Adipose tissue (tissue), 3 donors: ENCODE measurements around the gene DYNLT2. TPM values are rescaled to one million over a fixed set of nuclear protein-coding genes. Genes with fewer than 3 reads are reported as not detected.
"Not testable (repeated sequence)": the region's sequence is repeated elsewhere in the genome, so short reads cannot be mapped to it uniquely, and the experiment has no call there.

Experiments used
- H3K27ac ChIP-seq: one replicate; pipeline ENCODE4 v1.5.1; 2013; ENCODE audit warnings: low read depth, low read length
- WGBS, 3 donors: extraction: QIAGEN DNeasy Blood & Tissue Kit; methylation state at CpG; one replicate each; pipeline ENCODE4 v1.1.7; 2013; 5-methylcytosine and 5-hydroxymethylcytosine counted together
- polyA plus RNA-seq, 3 donors: library from polyadenylated mRNA; stranded (reverse); fragments of 200-250 nt; gene quantifications; one replicate each; pipeline ENCODE4 v1.2.3, GENCODE V29; 2013
- donor health status: healthy with polysubstance abuse.
- donor health status: Bipolar disorder and iron deficiency.
- donor health status: healthy.

DYNLT2 gene
- polyA plus RNA-seq, 3 donors: 0.70 to 1.3 (median 0.76) TPM

DNA sequence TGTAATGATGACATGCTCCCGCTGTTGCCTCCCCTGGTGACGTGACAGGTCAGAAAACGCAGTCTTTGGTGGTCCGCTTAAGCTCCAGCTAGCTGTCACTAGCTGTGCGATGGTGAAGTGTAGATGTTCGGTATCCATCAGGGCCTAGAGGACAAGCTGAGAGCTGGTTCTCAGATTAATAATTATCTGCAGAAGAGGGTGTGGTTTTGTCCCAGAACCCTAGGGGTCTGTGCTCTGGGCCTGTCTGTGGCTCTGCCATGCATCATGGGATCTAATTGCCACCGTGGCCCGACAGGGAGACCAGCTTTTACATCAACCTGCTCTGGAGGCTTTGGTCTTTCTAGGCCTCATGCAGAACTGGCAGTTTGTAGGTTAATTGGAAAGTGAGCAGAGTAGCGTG, 34.2 kb upstream of the DYNLT2 start:
- WGBS, 3 donors: 88 to 93% (median 92%) methylated on average over 9 of the region's 9 CpGs
- H3K27ac ChIP-seq: no peak overlapping the region

GRCh38 chr6:169784821-169785340, 33.5 kb upstream of the DYNLT2 start:
- H3K27ac ChIP-seq: no peak overlapping the region
- 79 to 89% (median 89%) methylated on average over 12 of the region's 12 CpGs for WGBS, 3 donors

GRCh38 chr6:169783971-169784820, 32.8 kb upstream of the DYNLT2 start:
- WGBS, 3 donors: 92 to 93% (median 92%) methylated on average over 23 of the region's 23 CpGs
- no peak overlapping the region for H3K27ac ChIP-seq

DNA sequence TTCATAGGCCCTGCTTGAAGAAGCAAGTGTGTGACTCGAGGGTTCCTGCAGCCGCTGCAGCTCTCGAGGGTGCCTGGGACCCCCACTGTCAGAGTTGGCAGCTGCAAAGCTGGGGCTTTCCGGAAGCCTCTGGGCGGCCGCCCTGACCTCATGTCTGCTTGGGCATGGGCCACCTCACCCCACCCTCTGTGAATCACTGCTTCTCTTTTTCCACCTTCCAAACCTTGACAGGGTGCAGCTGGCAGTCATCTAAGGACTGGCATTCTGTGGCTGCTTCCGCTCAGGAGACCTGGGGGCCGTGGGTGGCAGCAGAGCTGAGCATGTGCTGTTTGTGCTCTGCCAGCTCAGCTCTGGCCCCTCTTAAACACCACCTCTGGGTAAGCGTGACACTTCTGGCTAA, 32.0 kb upstream of the DYNLT2 start:
- no peak overlapping the region for H3K27ac ChIP-seq
- 76 to 82% (median 80%) methylated on average over 8 to 9 of the region's 9 CpGs for WGBS, 3 donors

DNA sequence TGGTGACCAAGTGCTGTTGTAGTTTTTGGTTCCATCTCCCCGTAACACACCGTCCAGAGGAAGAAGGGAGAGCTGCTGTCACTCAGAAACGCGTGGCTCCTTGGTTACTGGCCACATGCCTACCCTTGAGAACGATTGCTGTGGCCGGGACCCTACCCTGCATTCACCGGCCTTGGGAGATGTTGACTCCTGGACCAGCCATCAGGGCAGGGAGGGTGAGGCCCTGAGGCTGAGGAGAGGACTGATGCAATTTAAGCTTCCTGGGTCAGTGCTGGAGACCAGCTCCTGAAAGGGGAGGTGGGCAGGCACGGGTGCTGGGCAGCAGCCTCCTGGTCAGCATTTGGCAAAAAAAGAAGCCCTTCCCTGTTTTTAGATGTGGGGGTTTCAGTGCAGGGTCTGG, 31.6 kb upstream of the DYNLT2 start:
- H3K27ac ChIP-seq: no peak overlapping the region
- WGBS, 3 donors: 87 to 94% (median 93%) methylated on average over 8 of the region's 8 CpGs

DNA sequence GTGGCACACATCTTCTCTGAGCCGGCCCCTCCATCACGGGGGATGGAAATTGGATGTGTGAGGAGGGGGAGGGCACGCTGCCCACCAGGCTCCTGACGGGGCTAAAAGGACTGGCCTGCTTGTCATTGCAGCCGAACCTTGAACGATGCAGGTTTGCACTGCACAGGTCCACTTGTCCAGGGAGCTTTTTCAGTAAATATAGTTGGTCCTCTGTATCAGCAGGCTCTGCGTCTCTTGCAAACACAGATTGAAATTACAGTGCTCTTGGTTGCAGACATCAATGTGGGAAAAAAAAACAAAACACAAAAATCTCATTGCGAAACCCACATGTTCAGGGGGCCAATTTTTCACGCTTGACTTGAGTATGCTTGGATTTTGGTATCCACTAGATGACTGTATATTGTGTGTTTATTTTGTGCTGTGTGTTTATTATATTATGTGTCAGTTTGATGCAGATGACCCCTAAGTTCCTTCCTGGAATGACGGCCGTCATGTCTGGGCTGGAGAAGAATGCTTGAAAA, 29.3 kb upstream of the DYNLT2 start:
- WGBS, 3 donors: 85 to 91% (median 89%) methylated on average over 11 of the region's 11 CpGs
- no peak overlapping the region for H3K27ac ChIP-seq

GRCh38 chr6:169779896-169780295, 28.5 kb upstream of the DYNLT2 start:
- WGBS, 3 donors: 82 to 89% (median 83%) methylated on average over 5 of the region's 5 CpGs
- no peak overlapping the region for H3K27ac ChIP-seq

- no peak overlapping the region for H3K27ac ChIP-seq
- 78 to 91% (median 88%) methylated on average over 8 of the region's 8 CpGs for WGBS, 3 donors
Measured at GRCh38 chr6:169779092-169779815, 27.9 kb upstream of the DYNLT2 start.

DNA sequence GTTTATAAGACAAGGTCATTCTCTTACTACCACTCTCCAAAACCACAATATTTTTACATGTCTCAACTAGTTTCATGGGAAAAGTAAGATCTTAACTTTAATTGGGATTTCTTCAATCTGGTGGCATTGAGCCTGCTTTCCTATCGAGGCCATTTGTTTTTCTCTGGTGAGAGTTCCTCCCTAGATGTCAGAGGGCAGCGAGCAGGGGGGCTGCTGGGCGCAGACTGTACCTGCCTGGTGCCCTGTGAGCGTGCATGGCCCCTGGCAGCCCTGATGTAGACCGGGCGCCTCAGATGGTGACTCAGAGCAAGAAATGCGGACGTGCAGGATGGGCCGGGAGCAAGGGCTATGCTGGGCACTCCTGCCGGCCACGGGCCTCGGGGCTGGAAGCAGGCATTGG, 27.3 kb upstream of the DYNLT2 start:
- no peak overlapping the region for H3K27ac ChIP-seq
- 94 to 97% (median 96%) methylated on average over 12 of the region's 12 CpGs for WGBS, 3 donors

- WGBS, 3 donors: 93 to 94% (median 93%) methylated on average over 12 of the region's 12 CpGs
- no peak overlapping the region for H3K27ac ChIP-seq
Measured at GRCh38 chr6:169777896-169778295, 26.5 kb upstream of the DYNLT2 start.

GRCh38 chr6:169776379-169776778, 25.0 kb upstream of the DYNLT2 start:
- H3K27ac ChIP-seq: no peak overlapping the region
- WGBS, 3 donors: 90 to 95% (median 95%) methylated on average over 13 of the region's 13 CpGs

- WGBS, 3 donors: 82 to 91% (median 88%) methylated on average over 10 of the region's 10 CpGs
- no peak overlapping the region for H3K27ac ChIP-seq
Measured at GRCh38 chr6:169775321-169775720, 23.9 kb upstream of the DYNLT2 start.

DNA sequence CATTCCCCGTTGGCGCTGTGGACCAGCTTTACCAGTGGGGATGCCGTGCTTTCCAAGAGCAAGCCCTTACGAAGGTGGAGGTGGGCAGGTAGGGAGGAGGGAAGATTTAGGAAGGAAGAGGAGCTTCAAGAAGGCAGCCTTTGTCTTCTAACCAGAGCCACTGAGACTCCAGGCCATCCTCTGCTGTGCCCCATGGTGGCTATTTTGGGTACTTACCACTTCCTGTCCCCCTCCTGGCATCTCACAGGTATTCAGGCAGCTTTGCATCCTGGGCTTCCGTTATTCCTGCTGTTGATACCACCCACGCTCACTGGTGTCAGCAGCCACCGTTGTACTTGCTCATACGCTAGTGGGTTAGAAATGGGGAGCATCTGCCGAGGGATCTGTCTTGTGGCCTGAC, 23.0 kb upstream of the DYNLT2 start:
- H3K27ac ChIP-seq: no peak overlapping the region
- 89 to 94% (median 93%) methylated on average over 9 of the region's 9 CpGs for WGBS, 3 donors

DNA sequence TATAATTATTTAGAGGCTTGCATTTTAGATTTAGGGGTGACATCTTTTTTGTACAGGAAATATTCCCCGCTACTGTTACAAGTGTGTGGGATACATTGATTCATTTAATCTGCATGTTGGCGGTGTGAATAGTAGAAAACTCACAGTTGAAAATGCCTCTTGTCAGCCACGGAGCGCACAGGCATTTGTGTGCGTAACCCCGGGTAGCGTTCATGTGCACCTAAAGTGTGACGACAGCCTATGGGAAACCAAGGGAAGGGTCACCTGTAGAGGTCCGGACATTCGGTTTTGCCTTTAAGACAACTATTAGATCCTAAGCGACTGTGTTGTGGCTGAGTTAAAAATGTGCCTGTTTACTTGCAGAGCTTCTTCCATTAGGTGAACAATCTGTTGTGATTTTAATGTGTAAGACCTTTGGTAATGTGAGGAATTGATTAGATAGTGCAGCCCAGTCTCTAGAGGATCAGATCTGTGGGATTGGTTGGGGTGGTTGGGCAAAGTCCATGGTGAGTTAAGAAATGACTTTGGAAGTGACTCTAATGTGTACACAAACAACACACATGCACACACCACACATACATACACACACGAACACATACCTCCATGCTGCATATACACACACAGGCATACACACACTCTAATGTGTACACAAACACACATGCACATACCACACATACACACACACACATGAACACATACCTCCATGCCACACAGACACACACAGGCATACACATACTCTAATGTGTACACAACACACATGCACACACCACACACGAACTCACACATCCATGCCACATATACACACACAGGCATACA, 15.8 kb upstream of the DYNLT2 start:
- H3K27ac ChIP-seq: no peak overlapping the region
- 94 to 97% (median 96%) methylated on average over 13 of the region's 13 CpGs for WGBS, 3 donors

- H3K27ac ChIP-seq: no peak overlapping the region
- 89 to 94% (median 91%) methylated on average over 5 of the region's 5 CpGs for WGBS, 3 donors
Measured at GRCh38 chr6:169766232-169766631, 14.9 kb upstream of the DYNLT2 start.

DNA sequence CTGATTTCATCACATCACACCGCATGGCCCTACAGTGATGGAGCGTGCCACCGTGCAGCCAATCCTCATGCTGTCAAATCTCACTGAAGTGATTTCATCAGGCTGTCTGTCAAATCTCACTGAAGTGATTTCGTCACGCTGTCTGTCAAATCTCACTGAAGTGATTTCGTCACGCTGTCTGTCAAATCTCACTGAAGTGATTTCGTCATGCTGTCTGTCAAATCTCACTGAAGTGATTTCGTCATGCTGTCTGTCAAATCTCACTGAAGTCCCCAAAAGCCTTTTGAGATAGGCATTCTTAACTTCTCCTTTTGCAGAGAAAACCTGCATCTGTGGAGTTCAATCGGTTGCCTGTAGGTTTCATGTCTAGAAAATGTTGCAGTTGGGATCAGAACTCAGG, 14.4 kb upstream of the DYNLT2 start:
- not testable (repeated sequence) for H3K27ac ChIP-seq
- WGBS, 3 donors: 67 to 89% (median 68%) methylated on average over 5 to 10 of the region's 10 CpGs

- 81 to 82% (median 81%) methylated on average over 10 of the region's 10 CpGs for WGBS, 3 donors
Measured at GRCh38 chr6:169763881-169764280, 12.5 kb upstream of the DYNLT2 start.

GRCh38 chr6:169763308-169763707, 11.9 kb upstream of the DYNLT2 start:
- H3K27ac ChIP-seq: no peak overlapping the region
- 61 to 76% (median 71%) methylated on average over 10 of the region's 10 CpGs for WGBS, 3 donors

More at GRCh38 chr6:169763881-169764280, 12.5 kb upstream of the DYNLT2 start:
- no peak overlapping the region for H3K27ac ChIP-seq
